DND-41 (cell line): ENCODE results near the gene KLHL17.
"Not testable (repeated sequence)": the region's sequence is repeated elsewhere in the genome, so short reads cannot be mapped to it uniquely, and the experiment has no call there.

Experiments used
- ATAC-seq: fragments of 200-7000 bp; cut with Tn5 transposase; 3 replicates; pipeline ENCODE4 v1.9.1; 2021; ENCODE audit warnings: low read depth; ENCODE audit not compliant: insufficient read depth
- DNase-seq: peaks from one replicate; pipeline ENCODE4 v3.0.0-alpha.2; 2020
- H2AFZ ChIP-seq: 2 replicates; pipeline ENCODE4 v1.6.0; 2012; ENCODE audit warnings: low read depth, low read length
- H3K27ac ChIP-seq: 2 replicates; pipeline ENCODE4 v1.5.1; 2012; ENCODE audit warnings: low read length, inconsistent platforms
- H3K27me3 ChIP-seq: fragments of 200-600 bp; sonication (generic); 2 replicates; pipeline ENCODE4 v1.6.0; 2012; ENCODE audit warnings: low read length, mild to moderate bottlenecking, inconsistent platforms; ENCODE audit not compliant: insufficient read depth, poor library complexity
- H3K36me3 ChIP-seq: 2 replicates; pipeline ENCODE4 v1.5.1; 2012; ENCODE audit warnings: low read length, inconsistent platforms; ENCODE audit not compliant: insufficient read depth
- H3K4me1 ChIP-seq: 2 replicates; pipeline ENCODE4 v1.5.1; 2012; ENCODE audit warnings: mild to moderate bottlenecking, low read length; ENCODE audit not compliant: insufficient read depth
- H3K4me2 ChIP-seq: 2 replicates; pipeline ENCODE4 v1.6.0; 2012; ENCODE audit warnings: mild to moderate bottlenecking, moderate library complexity, low read length, inconsistent platforms; ENCODE audit not compliant: insufficient read depth
- H3K4me3 ChIP-seq, 2 experiments: fragments of 200-600 bp in 1 of 2; shearing (Covaris generic) in 1 of 2; 2 replicates each; pipeline ENCODE4 v1.5.1; 2012 to 2016; ENCODE audit warnings: inconsistent platforms in 2 of 2, low read length in 2 of 2, mild to moderate bottlenecking in 2 of 2, low read depth in 1 of 2, moderate library complexity in 1 of 2
- H3K79me2 ChIP-seq: 2 replicates; pipeline ENCODE4 v1.6.0; 2012; ENCODE audit warnings: low read length, inconsistent platforms; ENCODE audit not compliant: insufficient read depth
- H3K9ac ChIP-seq: 2 replicates; pipeline ENCODE4 v1.6.0; 2012; ENCODE audit warnings: low read depth, mild to moderate bottlenecking, inconsistent platforms, low read length, moderate library complexity
- H3K9me3 ChIP-seq: 2 replicates; pipeline ENCODE4 v1.5.1; 2012; ENCODE audit warnings: low read length, moderate library complexity, mild to moderate bottlenecking, inconsistent platforms; ENCODE audit not compliant: insufficient read depth, severe bottlenecking
- H4K20me1 ChIP-seq: 2 replicates; pipeline ENCODE4 v1.6.0; 2012; ENCODE audit warnings: low read length; ENCODE audit not compliant: insufficient read depth
- EZH2 ChIP-seq: IDR thresholded peaks from 3 replicates; pipeline ENCODE4 v1.6.1; 2012; ENCODE audit warnings: borderline replicate concordance, low read depth, mild to moderate bottlenecking, moderate library complexity, low read length, inconsistent platforms; ENCODE audit not compliant: severe bottlenecking
- TF ChIP-seq, protein P1 (sequence below): IDR thresholded peaks from 2 replicates; pipeline ENCODE4 v1.5.1; 2012; ENCODE audit warnings: borderline replicate concordance, low read length, moderate library complexity, mild to moderate bottlenecking; ENCODE audit not compliant: poor library complexity, severe bottlenecking; ENCODE audit errors: extremely low read depth

The KLHL17 gene

DNA sequence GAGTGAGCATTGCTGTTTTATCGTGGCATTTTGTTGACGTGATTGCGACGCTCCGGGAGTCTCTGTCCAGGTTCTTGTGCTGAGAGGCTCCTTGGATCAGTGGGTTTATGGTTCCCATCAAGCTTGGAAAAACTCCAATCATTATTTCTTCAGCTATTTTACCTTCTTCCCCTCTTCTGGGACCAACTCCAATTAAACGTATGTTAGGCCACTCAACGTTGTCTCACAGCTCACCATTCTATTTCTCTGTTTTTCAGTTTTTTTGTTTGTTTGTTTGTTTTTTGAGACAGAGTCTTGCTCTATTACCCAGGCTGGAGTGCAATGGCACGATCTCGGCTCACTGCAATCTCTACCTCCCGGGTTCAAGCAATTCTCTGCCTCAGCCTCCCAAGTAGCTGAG is 31.5 kb downstream of the KLHL17 start:
- TF ChIP-seq EZH2 = no peak
- TF ChIP-seq, protein P1, sequence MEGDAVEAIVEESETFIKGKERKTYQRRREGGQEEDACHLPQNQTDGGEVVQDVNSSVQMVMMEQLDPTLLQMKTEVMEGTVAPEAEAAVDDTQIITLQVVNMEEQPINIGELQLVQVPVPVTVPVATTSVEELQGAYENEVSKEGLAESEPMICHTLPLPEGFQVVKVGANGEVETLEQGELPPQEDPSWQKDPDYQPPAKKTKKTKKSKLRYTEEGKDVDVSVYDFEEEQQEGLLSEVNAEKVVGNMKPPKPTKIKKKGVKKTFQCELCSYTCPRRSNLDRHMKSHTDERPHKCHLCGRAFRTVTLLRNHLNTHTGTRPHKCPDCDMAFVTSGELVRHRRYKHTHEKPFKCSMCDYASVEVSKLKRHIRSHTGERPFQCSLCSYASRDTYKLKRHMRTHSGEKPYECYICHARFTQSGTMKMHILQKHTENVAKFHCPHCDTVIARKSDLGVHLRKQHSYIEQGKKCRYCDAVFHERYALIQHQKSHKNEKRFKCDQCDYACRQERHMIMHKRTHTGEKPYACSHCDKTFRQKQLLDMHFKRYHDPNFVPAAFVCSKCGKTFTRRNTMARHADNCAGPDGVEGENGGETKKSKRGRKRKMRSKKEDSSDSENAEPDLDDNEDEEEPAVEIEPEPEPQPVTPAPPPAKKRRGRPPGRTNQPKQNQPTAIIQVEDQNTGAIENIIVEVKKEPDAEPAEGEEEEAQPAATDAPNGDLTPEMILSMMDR = no peak
- no peaks in the 10 kb centered on the region for H3K9me3 ChIP-seq
- no peaks in the 10 kb centered on the region for H3K27me3 ChIP-seq

DNA sequence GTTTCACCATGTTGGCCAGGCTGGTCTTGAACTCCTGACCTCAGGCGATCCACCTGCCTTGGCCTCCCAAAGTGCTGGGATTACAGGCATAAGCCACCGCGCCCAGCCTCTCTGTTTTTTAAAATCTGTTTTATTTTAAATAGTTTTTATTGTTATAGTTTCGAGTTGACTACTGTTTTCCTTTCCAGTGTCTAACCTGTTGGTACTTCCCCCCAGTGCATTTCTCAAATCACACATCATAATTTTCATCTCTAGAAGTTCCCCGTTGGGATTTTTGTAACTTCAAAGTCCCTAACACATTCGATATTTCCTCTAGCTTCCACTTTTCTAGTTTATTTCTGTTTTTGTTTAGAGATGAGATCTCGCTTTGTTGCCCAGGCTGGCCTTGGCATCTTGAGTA is 32.0 kb downstream of the KLHL17 start:
- Histone ChIP-seq H3K27me3 (no peaks in the 10 kb centered on the region), H3K4me1 (0 out of 2 replicates have a peak, but pooled peaks cover 4% of the 10 kb centered on the region), H3K4me3 (no peak overlapping the region), H3K4me2 (no peak overlapping the region), H4K20me1 (peaks cover 3% of the 10 kb centered on the region; the same call in 1 of the 2 replicates), H3K9me3 (no peaks in the 10 kb centered on the region), H3K9ac (no peak overlapping the region), H2AFZ (no peak overlapping the region), H3K79me2 (no peaks in the 10 kb centered on the region), H3K27ac (no peak overlapping the region), H3K36me3 (no peaks in the 10 kb centered on the region)
- DNase-seq (no peak), ATAC-seq (no peak)
- TF ChIP-seq, protein P1 = no peak
- TF ChIP-seq EZH2 = no peak

More for the DNA sequence above, 31.5 kb downstream of the KLHL17 start:
- Histone ChIP-seq H3K4me1 (0 out of 2 replicates have a peak, but pooled peaks cover 4% of the 10 kb centered on the region), H2AFZ (no peak overlapping the region), H3K27ac (no peak overlapping the region), H3K4me2 (no peak overlapping the region), H3K4me3 (no peak overlapping the region), H3K79me2 (no peaks in the 10 kb centered on the region), H3K36me3 (no peaks in the 10 kb centered on the region), H3K9ac (no peak overlapping the region), H4K20me1 (no peaks in the 10 kb centered on the region)
- no peak for DNase-seq
- ATAC-seq = no peak

DNA sequence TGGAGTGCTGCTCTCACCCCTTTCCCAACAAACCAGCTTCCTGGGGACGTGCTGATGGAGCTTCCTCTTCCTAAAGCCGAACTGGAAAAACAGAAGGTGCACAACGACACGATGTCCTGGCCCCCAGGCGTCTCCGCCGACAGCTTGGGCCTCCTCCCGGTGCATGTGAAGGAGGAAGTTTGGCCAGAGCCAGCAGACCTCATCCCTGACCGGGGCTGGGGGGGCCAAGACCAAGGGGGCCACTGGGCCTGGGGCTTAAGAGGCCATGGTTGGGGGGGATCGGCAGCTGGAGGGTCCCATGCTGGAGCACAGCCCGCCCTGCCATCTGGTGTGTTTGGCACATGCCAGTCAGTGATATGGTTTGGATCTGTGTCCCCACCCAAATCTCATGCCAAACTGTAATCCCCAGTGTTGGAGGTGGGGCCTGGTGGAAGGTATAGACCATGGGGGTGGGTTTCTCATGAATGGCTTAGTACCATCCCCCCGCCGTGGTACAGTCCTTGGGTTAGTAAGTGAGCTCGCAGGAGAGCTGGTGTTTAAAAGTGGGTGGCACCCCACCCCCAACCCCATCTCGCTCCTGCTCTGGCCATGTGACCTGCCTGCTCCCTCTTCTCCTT is 33.1 kb downstream of the KLHL17 start:
- no peak overlapping the region for H3K9ac ChIP-seq
- H3K4me3 ChIP-seq = no peak overlapping the region
- H3K9me3 ChIP-seq = no peaks in the 10 kb centered on the region
- ATAC-seq = no peak
- H2AFZ ChIP-seq = no peak overlapping the region
- H3K36me3 ChIP-seq = no peaks in the 10 kb centered on the region
- no peak overlapping the region for H3K27ac ChIP-seq
- H3K4me1 ChIP-seq = 0 out of 2 replicates have a peak, but pooled peaks cover 4% of the 10 kb centered on the region
- TF ChIP-seq EZH2 = no peak
- TF ChIP-seq, protein P1 = no peak
- H3K27me3 ChIP-seq = peaks cover 6% of the 10 kb centered on the region
- no peaks in the 10 kb centered on the region for H3K79me2 ChIP-seq
- DNase-seq = no peak
- peaks cover 3% of the 10 kb centered on the region; the same call in 1 of the 2 replicates for H4K20me1 ChIP-seq
- no peak overlapping the region for H3K4me2 ChIP-seq

DNA sequence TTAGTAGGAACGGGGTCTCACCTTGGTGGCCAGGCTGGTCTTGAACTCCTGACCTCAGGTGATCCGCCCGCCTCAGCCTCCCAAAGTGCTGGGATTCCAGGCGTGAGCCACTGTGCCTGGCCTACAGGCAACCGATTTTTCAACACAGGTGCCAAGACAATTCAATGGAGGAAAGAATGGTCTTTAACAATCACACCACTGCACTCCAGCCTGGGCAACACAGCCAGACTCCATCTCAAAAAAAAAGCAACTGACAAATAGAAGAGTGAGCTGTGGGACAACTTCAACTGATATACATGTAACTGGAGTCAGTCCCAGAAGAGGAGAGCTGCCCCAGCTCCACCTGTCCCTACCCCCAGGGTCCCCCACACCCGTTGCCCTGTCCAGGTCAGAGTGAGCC is 34.2 kb downstream of the KLHL17 start:
- H3K4me2 ChIP-seq, H3K9ac ChIP-seq, H4K20me1 ChIP-seq, H2AFZ ChIP-seq, H3K4me1 ChIP-seq, H3K27ac ChIP-seq, ATAC-seq, H3K4me3 ChIP-seq, H3K79me2 ChIP-seq, H3K36me3 ChIP-seq, DNase-seq, H3K9me3 ChIP-seq: not testable (repeated sequence)
- H3K27me3 ChIP-seq = peaks cover 14% of the 10 kb centered on the region
